ENCODE data around the gene UBE2H.
A peak's percentile ranks its signal among the peaks of the same experiment; 100 is the strongest.
"Not testable (repeated sequence)": the region's sequence is repeated elsewhere in the genome, so short reads cannot be mapped to it uniquely, and the experiment has no call there.

Gene UBE2H

GRCh38 chr7:129816742-129817141 lies 136.0 kb downstream of the UBE2H start:
- DNase-seq (ENCODE audit: low spot score), result no peak

GRCh38 chr7:129807863-129808262 lies 144.9 kb downstream of the UBE2H start:
- DNase-seq (ENCODE audit: low spot score), result no peak

DNA sequence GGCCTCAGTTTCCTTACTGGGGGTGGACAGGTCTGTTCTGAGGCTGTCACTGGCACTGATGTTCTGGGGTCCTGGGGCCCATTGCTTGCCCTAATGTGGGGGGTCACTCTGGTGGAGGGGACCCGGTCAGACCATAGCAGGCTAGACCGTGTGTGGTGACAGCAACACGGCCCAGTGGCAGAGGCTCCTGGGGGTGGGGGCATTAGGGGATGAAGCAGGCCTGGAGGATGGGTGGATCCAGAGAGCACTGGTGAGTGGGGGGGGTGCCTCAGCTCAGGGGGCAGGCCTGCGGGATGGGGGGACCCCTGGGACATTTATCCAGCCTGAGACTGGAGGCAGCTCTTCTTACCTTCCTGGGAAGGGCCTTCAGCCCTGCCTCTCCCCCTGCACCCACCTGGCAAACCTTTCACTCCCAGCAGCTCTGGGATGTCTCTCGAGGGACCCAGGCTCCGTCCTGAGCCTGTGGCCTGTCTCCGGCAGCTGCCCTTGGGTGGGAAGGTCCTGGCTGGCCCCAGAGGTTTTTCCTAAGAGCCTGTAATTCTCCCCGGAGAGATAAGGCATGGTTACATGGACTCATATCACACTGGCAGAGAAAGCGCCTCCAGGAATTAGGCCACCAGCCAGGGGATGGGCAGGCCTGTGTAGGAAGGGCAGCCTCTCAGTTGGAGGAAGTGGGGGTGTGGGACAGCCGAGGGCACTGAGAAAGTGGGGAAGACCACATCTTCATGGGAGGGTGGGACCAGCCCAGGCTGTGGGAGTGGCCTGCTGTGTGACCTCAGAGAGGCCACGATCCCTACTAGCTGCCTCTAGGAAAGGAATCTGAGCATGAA lies 147.7 kb downstream of the UBE2H start:
- no peak for DNase-seq (ENCODE audit: low spot score)

DNA sequence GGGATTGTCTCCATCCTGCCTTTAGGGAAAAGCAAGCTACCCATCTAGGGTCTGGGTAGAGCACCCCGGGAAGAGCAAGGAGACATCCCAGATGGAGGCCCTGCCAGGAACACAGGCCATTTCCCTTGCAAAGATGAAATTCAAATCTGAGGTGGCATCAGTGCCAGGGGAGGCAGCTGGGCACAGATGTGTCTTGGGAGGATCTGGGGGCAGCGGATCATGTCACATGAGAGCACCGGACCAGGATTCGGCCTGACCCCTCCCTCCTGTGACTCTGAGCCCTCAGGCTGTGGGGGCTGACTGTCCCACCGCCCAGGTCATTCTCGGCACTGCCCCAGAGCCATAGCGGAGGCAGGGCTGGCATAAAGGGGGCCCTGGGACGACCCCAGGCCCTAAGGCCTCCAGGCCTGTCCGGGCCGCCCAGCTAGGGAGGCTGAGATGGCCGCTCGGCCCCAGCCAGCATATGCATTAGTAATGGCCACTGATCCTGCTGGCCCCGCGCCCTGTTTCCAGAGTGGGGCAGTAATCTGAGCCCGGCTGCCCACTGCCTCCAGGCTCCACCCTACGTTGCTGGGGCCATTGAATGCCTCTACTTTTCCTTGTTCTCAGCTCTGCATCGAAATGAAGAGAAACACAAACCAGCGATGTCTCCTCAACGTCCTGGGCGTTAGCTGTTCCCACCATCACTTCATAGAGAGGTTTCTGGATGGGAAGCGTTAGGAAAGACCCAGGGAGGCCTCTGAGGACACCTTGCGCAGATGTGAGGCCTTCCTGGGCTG lies 148.5 kb downstream of the UBE2H start:
- no peak for DNase-seq (ENCODE audit: low spot score)

GRCh38 chr7:129803546-129804081 lies 149.1 kb downstream of the UBE2H start:
- no peak for DNase-seq (ENCODE audit: low spot score)

DNA sequence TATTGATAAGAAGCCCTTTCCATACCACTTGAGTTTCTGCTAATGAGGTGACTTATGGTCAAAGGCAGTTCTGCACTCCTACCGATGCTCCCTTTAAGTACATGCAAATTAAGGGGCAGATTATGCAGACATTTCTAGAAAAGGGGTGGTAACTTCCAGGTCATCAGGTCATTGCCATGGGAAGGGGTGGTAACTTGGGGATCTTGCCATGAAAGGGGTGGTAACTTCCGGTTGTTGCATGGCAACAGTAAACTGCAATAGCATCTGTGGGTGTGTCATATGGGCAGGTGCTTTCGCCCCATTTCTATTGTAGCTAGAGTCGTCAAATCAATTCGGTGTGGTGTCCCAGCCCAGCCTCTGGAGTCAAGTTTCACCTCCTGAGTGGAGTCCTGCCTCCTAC lies 150.9 kb downstream of the UBE2H start:
- no peak for DNase-seq (ENCODE audit: low spot score)

- no peak for DNase-seq (ENCODE audit: low spot score)
Observed at GRCh38 chr7:129800901-129801300, 151.9 kb downstream of the UBE2H start.

- no peak for DNase-seq (ENCODE audit: low spot score)
Observed at GRCh38 chr7:129799350-129799955, 153.3 kb downstream of the UBE2H start.

DNA sequence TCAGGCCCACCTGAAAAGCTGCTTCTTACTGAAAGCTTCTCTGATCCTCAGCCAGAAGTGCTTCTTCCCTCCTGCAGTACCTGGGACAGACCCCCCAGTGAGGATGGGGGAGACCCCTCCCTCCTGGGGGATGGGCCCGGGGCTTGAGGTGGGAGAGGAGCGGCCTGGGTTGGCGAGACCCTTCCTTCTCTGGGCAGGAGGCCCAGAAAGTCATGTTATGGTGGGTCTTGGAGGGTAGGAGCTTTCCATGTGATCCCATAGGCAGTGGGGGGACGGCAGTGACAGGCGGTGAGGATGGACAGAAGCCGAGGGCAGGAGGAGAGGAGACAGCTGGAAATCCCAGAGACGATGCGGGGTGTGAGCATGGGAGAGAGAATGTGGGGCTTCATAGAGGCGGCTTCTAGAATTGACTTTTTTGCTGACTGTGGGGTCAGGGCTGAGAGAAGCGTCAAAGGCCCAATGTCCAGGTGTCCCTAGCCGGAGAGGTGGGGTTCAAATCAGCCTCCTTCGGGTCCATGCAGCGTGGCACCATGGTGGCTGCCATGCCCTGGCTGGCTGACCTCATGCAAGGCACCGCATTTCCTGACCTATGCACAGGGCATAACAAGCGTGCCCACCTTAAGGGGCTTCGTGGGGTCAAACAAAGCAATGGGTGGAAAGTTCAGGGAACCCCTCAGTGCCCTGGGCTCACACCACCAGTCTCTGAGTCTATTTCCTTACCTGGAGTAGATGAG lies 154.0 kb downstream of the UBE2H start:
- no peak for DNase-seq (ENCODE audit: low spot score)

- DNase-seq (ENCODE audit: low spot score), result no peak
Observed at GRCh38 chr7:129797214-129797789, 155.5 kb downstream of the UBE2H start.

- no peak for DNase-seq (ENCODE audit: low spot score)
Observed at GRCh38 chr7:129796186-129796775, 156.5 kb downstream of the UBE2H start.

DNA sequence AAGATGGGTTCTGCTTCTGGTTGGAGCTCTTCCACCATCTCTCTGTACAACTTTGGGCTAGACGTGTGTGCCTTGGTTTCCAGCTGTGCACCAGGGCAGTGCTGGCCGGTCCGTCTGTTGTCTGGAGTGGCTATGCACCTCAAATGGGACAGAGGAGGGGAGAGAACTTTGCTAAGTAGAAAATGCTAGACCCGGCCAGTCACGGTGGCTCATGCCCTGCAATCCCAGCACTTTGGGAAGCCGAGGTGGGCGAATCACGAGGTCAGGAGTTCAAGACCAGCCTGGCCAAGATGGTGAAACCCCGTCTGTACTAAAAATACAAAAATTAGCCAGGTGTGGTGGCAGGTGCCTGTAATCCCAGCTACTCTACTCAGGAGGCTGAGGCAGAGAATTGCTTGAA lies 158.3 kb downstream of the UBE2H start:
- DNase-seq (ENCODE audit: low spot score), result not testable (repeated sequence)

DNA sequence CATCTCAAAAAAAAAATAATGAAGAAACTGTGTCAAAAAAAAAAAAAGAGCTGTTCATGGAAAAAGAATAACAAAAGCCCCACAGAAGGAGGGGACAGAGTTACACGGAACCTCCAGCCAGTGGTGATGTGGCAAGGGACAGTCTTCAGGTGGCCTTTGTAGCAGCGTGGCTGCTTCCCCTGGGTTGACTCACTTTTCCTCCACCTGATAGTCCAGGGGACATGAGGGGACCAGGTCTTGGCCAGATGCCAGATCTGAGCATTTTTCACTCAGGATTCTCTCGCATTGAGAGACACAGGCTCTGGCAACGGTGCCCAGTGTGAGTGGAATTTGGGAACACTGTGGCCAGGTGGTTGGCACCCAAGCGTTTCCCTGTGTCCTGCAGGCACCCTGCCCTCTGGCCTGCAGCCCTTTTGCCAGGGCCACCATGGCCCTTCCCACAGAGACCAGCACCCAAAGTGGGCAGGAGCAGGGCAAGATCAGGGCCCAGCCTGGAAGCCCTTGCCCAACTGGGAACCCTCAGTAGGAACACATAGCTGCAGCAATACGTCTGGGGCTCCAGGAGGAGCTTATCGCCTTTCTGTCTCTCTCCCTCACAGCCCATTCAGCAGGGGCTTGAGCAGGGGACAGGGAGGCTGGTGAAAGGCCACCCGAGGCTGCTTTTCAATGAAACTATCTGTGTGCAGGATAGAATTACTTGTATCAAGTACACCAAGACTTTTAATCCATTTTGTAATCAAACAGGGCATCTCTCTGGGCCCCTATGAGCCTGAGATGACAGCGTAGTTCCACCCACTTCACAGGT lies 159.1 kb downstream of the UBE2H start:
- DNase-seq (ENCODE audit: low spot score), result no peak

DNA sequence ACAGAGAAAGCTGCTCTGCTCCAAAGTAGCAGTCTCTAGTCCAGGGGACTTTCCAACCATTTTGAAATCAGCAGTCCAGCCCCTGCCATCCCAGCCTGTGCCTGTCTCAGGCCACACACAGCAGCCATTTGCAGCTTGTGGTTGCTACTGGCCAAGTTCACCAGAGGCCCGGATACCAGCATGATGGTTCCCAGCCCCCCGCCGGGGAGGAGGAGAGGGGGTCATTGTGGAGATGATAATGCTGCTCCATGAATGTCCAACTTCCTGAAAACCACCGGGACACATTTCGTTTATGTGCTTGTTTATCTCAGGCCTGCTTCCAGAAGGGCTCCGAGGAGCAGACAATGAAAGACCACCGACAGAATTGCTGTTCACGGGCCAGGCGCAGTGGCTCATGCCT lies 160.0 kb downstream of the UBE2H start:
- DNase-seq (ENCODE audit: low spot score), result no peak

- DNase-seq (ENCODE audit: low spot score), result peak; percentile 55
Observed at GRCh38 chr7:129790136-129790535, 162.6 kb downstream of the UBE2H start.

DNA sequence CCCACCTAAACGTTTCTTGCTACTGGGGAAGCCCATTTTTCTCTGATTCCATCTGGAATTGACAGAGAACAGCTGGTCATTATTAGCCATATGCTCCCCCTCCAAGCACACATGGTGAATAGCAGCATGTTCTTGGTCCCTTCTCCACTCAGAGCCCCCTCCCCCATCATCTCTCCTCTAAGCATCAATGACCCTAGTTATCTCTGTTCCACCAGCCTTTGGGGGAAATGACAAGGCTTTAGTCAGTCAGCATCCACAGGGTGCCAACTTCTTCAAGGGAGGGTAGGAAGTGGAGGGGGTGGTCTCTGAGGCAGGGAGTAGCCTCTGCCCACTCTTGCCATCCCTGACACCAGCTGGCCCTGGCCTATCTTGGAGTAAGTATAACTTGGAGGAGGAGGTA lies 163.1 kb downstream of the UBE2H start:
- DNase-seq (ENCODE audit: low spot score), result no peak

- no peak for DNase-seq (ENCODE audit: low spot score)
Observed at GRCh38 chr7:129789000-129789399, 163.8 kb downstream of the UBE2H start.

GRCh38 chr7:129786825-129787563 lies 165.8 kb downstream of the UBE2H start:
- DNase-seq (ENCODE audit: low spot score), result no peak

DNA sequence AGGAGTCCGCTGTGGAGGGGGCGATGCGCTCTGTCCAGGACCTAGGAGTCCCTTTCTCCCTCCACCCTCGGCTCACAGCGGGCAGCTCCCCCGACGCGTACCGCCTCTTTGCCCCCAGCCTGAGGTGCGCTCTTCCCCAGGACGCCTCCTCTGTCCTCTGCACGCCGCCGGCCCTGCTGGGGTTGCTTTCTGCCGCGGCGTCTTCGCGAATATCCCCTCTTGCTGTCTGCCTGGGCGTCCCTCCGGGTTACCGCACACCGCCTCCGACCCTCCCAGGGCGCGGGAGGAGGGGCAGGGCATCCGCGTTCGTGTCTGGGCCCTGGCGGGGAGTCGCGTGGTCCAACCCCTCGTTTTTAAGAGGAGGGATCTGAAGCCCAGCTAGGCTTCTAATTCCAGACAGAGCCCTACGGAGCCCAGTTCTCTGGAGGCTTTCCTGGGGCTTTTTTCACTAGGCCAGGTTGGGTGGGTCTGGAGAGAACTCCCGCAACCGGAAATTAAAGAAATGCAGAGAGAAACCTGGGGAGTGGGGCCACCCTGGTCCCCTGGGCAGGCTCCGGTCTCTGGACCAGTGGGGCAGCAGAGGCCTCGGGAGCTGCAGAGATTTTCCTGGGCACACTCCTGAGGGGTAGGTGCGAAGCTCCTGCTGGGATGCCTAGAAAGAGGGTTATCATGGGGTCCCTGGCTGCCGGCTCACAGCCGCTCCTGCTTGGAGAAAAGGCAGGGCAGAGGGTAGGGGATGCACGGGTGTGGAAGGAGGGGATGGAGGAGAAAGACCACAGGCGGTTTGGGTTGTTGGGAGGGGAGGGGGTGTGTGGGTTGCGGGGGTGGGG lies 166.9 kb downstream of the UBE2H start:
- DNase-seq (ENCODE audit: low spot score), result no peak
